BLaER1 treated with 17β-estradiol and CSF1 and Interleukin-3, amounts not matched to agents 10 nM and 100 nM (cell line): Measurements from ENCODE around the gene PPL.
"Not testable (repeated sequence)": the region's sequence is repeated elsewhere in the genome, so short reads cannot be mapped to it uniquely, and the experiment has no call there.

Experiments
- H3K27ac ChIP-seq, 11 experiments: shearing (Covaris generic); formaldehyde crosslinking; 2 replicates each; pipeline ENCODE4 v1.8.1; 2022
- H3K27me3 ChIP-seq, 11 experiments: shearing (Covaris generic); formaldehyde crosslinking; 2 replicates each; pipeline ENCODE4 v1.8.1; 2022
- H3K36me3 ChIP-seq, 11 experiments: shearing (Covaris generic); formaldehyde crosslinking; 2 replicates each; pipeline ENCODE4 v1.8.1; 2022
- H3K4me1 ChIP-seq, 10 experiments: shearing (Covaris generic); formaldehyde crosslinking; 2 replicates each; pipeline ENCODE4 v1.8.1; 2022
- H3K4me2 ChIP-seq, 11 experiments: shearing (Covaris generic); formaldehyde crosslinking; 2 replicates each; pipeline ENCODE4 v1.8.1; 2022
- H3K4me3 ChIP-seq, 10 experiments: shearing (Covaris generic); formaldehyde crosslinking; 2 replicates each; pipeline ENCODE4 v1.8.1; 2022
- H3K9ac ChIP-seq, 11 experiments: shearing (Covaris generic); formaldehyde crosslinking; 2 replicates each; pipeline ENCODE4 v1.8.1; 2022
- H3K9me3 ChIP-seq, 11 experiments: shearing (Covaris generic); formaldehyde crosslinking; replicated peaks in 1 of 11; 2 replicates each; pipeline ENCODE4 v1.8.1; 2022
- H4K20me1 ChIP-seq, 11 experiments: shearing (Covaris generic); formaldehyde crosslinking; 2 replicates each; pipeline ENCODE4 v1.8.1; 2022
- Cebpa-rat ChIP-seq, 11 experiments: shearing (Covaris generic); IDR thresholded peaks; 2 replicates each; pipeline ENCODE4 v1.8.1; 2022

Gene PPL

DNA sequence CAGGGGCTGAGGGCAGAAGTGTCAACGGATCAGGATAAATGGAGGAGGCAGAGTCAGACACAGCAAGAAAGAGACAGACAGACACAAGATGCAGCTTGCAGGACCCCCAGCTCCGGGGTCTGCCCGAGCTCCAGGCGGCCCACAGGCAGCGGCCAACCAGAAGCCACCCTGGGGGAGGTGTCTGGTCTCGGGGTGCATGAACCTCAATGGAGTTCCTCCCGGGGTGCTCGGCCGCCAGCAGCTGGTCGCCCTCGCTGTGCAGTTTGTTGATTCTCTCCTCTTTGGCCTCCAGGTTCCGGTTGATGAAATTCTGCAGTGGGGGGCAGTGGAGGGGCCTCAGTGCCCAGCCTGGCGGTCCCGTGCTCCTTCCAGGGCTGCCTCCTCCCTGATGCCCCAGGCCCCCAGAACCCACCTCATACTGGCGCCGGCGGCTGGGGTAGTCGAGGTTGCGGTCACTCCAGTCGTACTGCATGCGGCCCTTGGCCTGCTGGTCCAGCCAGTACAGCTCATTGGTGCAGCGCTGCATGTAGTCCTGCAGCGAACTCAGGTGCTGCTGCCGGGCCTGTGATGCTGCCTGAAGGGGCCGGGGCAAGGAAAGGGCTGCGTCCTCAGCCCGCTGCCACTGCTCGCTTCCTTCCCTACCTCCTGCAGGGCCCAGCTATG, 38.0 kb downstream of the PPL start:
- Histone ChIP-seq H3K9me3 (no peaks in the 10 kb centered on the region), H4K20me1 (peaks cover 0 to 17% (median 0%) of the 10 kb centered on the region in 11 experiments; a peak in 6 of 22 replicates), H3K4me3 (no peak overlapping the region), H3K27me3 (no peaks in the 10 kb centered on the region), H3K9ac (no peak overlapping the region), H3K27ac (no peak overlapping the region), H3K36me3 (no peaks in the 10 kb centered on the region), H3K4me2 (no peak overlapping the region), H3K4me1 (peaks cover 0 to 7% (median 0%) of the 10 kb centered on the region in 10 experiments; a peak in 2 of 20 replicates)
- TF ChIP-seq Cebpa-rat (IDR thresholded peaks at IDR 0.05): no peak

DNA sequence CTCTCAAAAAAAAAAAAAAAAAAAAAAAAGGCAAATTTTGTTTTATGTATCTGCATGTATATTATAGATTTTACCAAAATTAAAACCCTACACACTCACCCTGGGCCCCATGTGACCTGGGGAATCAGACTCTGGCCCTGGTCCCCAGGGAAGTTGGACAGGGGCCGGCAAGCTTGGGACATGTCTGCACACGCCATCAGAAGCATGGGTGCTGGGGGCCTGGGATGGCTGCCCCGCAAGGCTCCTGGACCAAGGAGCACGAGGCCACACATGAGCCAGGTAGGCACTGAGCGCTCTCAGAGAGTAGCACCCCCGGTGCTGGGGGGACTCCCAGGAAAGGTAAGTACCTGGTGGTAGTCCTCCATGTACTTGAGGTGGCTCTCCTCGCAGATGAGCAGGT, 39.6 kb downstream of the PPL start:
- TF ChIP-seq Cebpa-rat (IDR thresholded peaks at IDR 0.05): no peak
- Histone ChIP-seq H3K4me3 (no peak overlapping the region), H3K9ac (no peak overlapping the region), H3K9me3 (no peaks in the 10 kb centered on the region), H3K36me3 (no peaks in the 10 kb centered on the region), H4K20me1 (peaks cover 0 to 29% (median 0%) of the 10 kb centered on the region in 11 experiments; a peak in 6 of 22 replicates), H3K27ac (no peak overlapping the region), H3K27me3 (no peaks in the 10 kb centered on the region), H3K4me1 (peaks cover 0 to 7% (median 0%) of the 10 kb centered on the region in 10 experiments; a peak in 3 of 20 replicates), H3K4me2 (no peak overlapping the region)

DNA sequence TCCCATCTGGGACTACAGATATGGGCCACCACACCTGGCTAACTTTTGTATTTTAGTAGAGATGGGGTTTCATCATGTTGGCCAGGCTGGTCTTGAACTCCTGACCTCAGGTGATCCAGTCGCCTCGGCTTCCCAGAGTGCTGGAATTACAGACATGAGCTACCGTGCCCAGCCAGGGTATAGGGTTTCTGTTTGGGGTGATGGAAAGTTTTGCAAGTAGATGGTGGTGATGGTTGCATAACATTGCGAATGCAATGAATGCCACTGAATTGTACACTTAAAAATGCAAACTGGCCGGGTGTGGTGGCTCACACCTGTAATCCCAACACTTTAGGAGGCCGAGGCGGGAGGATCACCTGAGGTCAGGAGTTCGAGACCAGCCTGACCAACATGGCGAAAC, 40.2 kb downstream of the PPL start:
- H3K4me2 ChIP-seq, H3K27ac ChIP-seq, H3K9ac ChIP-seq, H3K4me3 ChIP-seq, H3K9me3 ChIP-seq, H3K4me1 ChIP-seq, H3K36me3 ChIP-seq, H3K27me3 ChIP-seq: not testable (repeated sequence)
- peaks cover 0 to 35% (median 0%) of the 10 kb centered on the region in 11 experiments; a peak in 6 of 22 replicates for H4K20me1 ChIP-seq

DNA sequence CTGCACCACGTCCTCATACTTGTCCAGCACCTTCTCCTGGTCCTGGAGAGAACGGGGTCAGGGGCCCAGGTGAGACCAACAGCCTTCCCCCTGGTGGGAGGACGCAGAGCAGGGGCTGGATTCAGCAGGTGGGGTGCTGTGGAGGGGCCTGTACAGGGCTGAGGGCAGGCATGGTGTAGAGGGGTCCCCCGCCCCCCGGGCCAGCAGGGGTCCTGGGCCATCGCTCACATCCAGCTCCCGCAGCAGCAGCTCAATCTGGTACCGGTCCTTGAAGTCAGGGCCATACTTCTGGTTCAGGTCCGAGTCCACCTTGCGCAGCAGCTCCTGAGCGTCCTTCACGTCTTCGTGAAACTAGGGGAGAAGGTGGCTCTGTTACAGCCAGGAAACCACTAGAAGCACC, 41.6 kb downstream of the PPL start:
- H3K4me3 ChIP-seq: no peak overlapping the region
- H3K27ac ChIP-seq: no peak overlapping the region
- no peaks in the 10 kb centered on the region for H3K27me3 ChIP-seq
- peaks cover 0 to 10% (median 0%) of the 10 kb centered on the region in 10 experiments; a peak in 3 of 20 replicates for H3K4me1 ChIP-seq
- no peaks in the 10 kb centered on the region for H3K9me3 ChIP-seq
- peaks cover 0 to 3% (median 0%) of the 10 kb centered on the region in 11 experiments; a peak in 1 of 22 replicates for H3K36me3 ChIP-seq
- TF ChIP-seq Cebpa-rat (IDR thresholded peaks at IDR 0.05): no peak
- no peak overlapping the region for H3K4me2 ChIP-seq
- H4K20me1 ChIP-seq: peaks cover 0 to 39% (median 0%) of the 10 kb centered on the region in 11 experiments; a peak in 8 of 22 replicates
- no peak overlapping the region for H3K9ac ChIP-seq

DNA sequence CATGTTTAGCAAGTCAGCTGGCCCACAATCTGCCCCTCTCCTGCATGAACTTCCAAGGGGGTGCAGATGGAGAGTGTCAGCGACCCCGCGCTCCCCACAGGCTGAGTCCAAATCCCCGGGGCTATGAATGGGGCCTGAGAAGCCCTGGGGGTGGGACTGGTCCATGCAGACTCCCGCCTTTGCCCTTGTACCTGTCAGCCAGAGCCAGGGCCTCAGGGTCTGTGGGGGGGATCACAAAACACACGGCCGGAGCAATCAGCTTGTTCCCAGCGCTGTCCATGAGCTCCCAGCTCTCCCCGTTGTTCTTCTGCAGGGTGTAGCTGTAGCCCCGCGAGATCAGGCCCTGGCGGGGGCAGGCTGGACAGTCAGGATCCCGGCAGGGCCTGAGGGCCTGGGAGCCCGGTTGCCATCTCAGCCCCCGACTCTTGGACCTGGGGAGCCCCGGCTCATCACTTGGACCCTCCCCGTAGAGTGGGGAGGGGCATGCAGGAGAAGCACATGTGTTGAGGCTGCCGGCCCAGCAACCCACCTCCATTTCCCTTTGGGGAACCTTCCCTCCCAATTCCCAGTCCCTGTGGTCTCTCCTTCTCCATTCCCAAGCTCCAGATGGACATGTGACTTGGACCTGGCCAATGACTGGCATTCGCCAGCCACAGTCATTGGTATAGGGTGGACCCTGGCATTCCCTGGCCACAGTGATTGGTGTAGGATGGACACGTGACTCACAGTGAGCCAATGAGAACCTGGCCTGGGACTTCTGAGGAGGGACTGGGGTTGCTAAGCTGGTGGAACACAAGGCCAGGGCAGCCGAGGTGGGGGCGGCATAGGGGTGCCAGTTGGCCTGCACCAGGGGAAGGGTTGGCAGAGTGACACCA, 42.4 kb downstream of the PPL start:
- no peaks in the 10 kb centered on the region for H3K27me3 ChIP-seq
- H3K36me3 ChIP-seq: peaks cover 0 to 6% (median 0%) of the 10 kb centered on the region in 11 experiments; a peak in 1 of 22 replicates
- H3K9me3 ChIP-seq: no peaks in the 10 kb centered on the region
- H3K4me2 ChIP-seq: no peak overlapping the region
- peaks cover 0 to 10% (median 0%) of the 10 kb centered on the region in 10 experiments; a peak in 1 of 20 replicates for H3K4me1 ChIP-seq
- H4K20me1 ChIP-seq: peaks cover 0 to 46% (median 5%) of the 10 kb centered on the region in 11 experiments; a peak in 9 of 22 replicates
- TF ChIP-seq Cebpa-rat (IDR thresholded peaks at IDR 0.05): no peak
- no peak overlapping the region for H3K9ac ChIP-seq
- no peak overlapping the region for H3K27ac ChIP-seq
- H3K4me3 ChIP-seq: no peak overlapping the region

DNA sequence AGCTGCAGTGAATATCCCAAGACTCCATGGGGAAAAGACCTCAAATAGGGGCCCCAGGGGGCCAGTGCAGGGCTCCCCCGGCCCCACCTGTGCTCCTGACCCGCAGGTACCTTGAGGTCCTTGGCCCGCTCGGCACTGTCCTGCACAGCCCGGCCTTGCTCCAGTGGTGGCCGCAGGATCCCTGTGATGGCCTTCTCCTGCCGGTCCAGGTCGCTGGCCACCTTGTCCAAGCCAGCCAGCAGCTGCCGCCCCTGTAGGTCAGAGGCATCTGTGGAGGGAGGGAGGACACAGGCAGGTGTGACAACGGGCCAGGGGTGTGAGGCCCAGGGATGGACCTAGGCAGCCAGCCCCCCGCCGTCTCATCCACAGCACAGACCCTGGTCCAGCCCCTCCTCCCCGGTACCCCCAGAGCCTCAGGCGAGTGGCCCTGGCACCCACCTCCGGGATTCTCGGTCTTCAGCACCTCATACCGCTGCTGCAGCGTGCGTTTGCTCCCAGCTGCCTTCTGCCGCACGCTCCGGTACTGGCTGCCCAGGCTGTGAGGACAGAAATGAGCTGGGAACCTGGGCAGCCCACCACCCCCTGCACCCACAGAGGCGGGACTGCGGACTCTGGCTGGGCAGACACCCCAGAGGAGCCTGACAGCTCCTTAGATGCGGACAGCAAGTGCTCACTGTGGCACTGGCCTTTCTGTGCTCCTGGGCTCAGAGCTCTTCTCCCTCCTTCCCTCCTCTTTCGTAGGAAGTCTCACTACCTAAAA, 43.7 kb downstream of the PPL start:
- H3K4me3 ChIP-seq: no peak overlapping the region
- TF ChIP-seq Cebpa-rat (IDR thresholded peaks at IDR 0.05): no peak
- peaks cover 0 to 46% (median 8%) of the 10 kb centered on the region in 11 experiments; a peak in 10 of 22 replicates for H4K20me1 ChIP-seq
- H3K9ac ChIP-seq: no peak overlapping the region
- H3K36me3 ChIP-seq: peaks cover 0 to 6% (median 0%) of the 10 kb centered on the region in 11 experiments; a peak in 2 of 22 replicates
- no peak overlapping the region for H3K4me2 ChIP-seq
- H3K9me3 ChIP-seq: no peaks in the 10 kb centered on the region
- H3K27ac ChIP-seq: no peak overlapping the region
- H3K4me1 ChIP-seq: peaks cover 0 to 10% (median 0%) of the 10 kb centered on the region in 10 experiments; a peak in 1 of 20 replicates
- no peaks in the 10 kb centered on the region for H3K27me3 ChIP-seq

DNA sequence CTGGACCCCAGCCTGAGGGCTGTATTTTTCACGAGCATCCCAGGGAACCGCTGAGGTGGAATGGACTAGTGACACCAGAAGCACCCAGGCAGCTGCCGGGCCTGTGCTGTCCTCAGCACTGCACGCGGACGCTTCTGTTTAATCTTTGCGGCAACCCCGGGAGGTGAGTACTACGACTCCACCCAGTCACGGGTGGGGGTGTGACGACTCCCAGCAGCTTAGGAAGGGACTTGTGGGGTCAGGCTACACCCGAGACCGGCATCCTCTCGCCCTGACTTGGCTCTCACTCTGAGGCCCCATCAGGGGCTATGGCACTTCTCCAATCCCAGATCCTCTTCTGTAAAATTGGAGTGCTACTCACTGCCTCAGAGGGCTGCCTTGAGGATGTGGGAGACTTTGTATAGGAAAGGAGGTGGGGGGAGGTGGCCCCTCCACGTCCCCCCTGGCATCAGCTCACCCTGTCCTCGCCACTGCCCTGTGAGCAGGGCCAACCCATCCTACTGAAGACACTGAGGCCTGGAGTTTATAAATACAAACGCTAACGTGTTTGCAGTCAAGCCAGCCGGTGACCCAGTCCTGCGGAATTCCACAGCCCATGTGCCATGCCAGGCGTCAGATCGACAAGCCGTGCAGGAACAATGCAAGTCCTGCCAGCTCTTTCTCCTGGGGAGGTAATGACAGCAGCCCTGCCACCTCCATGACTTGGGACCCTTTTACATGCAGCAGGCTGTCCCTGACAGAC, 44.4 kb downstream of the PPL start:
- Histone ChIP-seq H3K27ac (no peak overlapping the region; a peak in 1 of 22 replicates), H4K20me1 (peaks cover 0 to 54% (median 10%) of the 10 kb centered on the region in 11 experiments; a peak in 10 of 22 replicates), H3K27me3 (no peaks in the 10 kb centered on the region), H3K4me1 (peaks cover 0 to 10% (median 0%) of the 10 kb centered on the region in 10 experiments; a peak in 1 of 20 replicates), H3K9ac (no peak overlapping the region), H3K36me3 (peaks cover 0 to 11% (median 4%) of the 10 kb centered on the region in 11 experiments; a peak in 10 of 22 replicates), H3K4me3 (no peak overlapping the region), H3K9me3 (no peaks in the 10 kb centered on the region), H3K4me2 (no peak overlapping the region; a peak in 1 of 22 replicates)
- no peak for TF ChIP-seq Cebpa-rat (IDR thresholded peaks at IDR 0.05)

DNA sequence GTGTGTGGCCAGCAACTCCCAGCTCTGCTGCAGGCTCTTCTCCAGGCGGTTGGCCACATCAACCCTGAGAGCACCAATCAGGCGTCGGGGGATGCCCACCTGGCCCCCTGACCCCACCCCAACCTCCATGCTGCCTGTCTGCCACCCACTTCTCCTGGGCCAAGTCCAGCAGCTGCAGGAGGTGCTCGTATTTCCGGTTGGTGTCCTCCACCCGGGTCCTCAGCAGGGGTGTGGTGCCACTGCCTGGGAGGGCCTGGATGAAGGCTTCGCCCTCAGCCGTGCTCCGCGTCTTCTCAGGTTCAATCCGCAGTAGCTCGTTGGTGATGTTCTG, 45.1 kb downstream of the PPL start:
- Histone ChIP-seq H3K4me3 (no peak overlapping the region), H3K36me3 (peaks cover 0 to 18% (median 10%) of the 10 kb centered on the region in 11 experiments; a peak in 17 of 22 replicates), H3K4me2 (no peak overlapping the region; a peak in 1 of 22 replicates), H3K4me1 (peaks cover 0 to 10% (median 0%) of the 10 kb centered on the region in 10 experiments; a peak in 1 of 20 replicates), H3K27ac (no peak overlapping the region), H3K27me3 (no peaks in the 10 kb centered on the region), H3K9me3 (no peaks in the 10 kb centered on the region), H3K9ac (no peak overlapping the region), H4K20me1 (peaks cover 0 to 56% (median 10%) of the 10 kb centered on the region in 11 experiments; a peak in 10 of 22 replicates)
- TF ChIP-seq Cebpa-rat (IDR thresholded peaks at IDR 0.05): no peak
